Measurements from ENCODE around the gene YLPM1.

YLPM1 gene

GRCh38 chr14:74875941-74876913 is 113.1 kb downstream of the YLPM1 start, which contains the start of gene PROX2:
Gene PROX2, minus strand, starts transcription at chr14:74876145. Its CDS starts 12,311 bp downstream, at chr14:74863834.
- DNase-seq (ENCODE audit: low read depth in 2 of 2): no peak

DNA sequence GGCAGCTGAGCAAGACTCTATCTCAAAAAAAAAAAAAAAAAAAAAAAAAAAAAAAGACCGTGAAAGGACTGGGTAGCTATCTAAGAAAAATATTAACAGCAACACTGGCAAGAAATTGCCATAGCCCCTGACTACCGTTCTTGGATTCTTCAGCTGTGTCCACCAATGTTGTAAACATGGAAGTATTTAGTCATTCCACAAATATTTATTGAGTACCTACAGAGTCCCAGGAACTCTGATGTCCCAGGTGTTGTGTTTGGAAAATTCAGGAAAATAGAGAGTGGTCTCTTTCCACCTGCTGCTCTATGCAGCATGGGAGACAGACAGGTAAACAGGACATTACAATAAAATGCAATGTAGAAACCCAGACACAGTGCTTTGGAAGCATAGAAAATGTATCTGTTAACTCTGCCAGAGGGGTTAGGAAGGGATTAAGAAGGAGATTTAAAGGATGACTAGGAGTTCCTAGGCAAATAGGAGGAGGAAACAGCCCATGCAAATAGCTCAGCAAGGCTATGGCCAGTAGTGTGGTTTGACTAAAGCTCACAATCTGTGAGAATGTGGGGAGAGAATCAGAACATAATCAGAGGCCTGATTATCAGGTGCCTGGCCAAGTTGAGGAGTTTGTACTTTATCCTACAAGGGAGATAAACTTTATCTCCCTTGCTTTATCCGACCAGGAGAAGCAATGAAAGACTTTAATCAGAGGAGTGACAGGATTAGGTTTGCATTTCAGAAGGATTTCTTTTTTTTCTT is 116.5 kb downstream of the YLPM1 start:
- DNase-seq (ENCODE audit: low read depth in 2 of 2): no peak

GRCh38 chr14:74881431-74882102 is 118.5 kb downstream of the YLPM1 start, which contains the start of gene DLST:
Gene DLST, plus strand, starts transcription at chr14:74881916. Its CDS starts 38 bp downstream, at chr14:74881954.
- peak; percentile 78 to 81 for DNase-seq (ENCODE audit: low read depth in 2 of 2)

GRCh38 chr14:74882103-74882920 is 119.2 kb downstream of the YLPM1 start:
- DNase-seq (ENCODE audit: low read depth in 2 of 2): peak; percentile 30 to 34

Data from stimulated activated CD4-positive, alpha-beta T cell treated with anti-CD3 and anti-CD28 coated beads, Interleukin-15, amount 100 ng/mL, for 48 hours (primary cell).